Activated naive CD4-positive, alpha-beta T cell (primary cell): ENCODE results near the gene RAB2B.

Source experiments
- DNase-seq, 4 experiments: peaks; one replicate each; lab custom pipeline; 2025; lab: John Stamatoyannopoulos, UW

RAB2B gene

GRCh38 chr14:21476925-21477681, at the start of gene RAB2B, which contains the start of gene TOX4:
Gene RAB2B, minus strand, starts transcription at chr14:21476959. Its CDS starts 87 bp downstream, at chr14:21476872.
Gene TOX4, plus strand, starts transcription at chr14:21477195. Its CDS starts 84 bp downstream, at chr14:21477279.
- DNase-seq, result peak; percentile 80 to 88 (median 86)

- peak in 3 of 4 experiments; percentile 11 to 52 (median 27) for DNase-seq
Measured at GRCh38 chr14:21525962-21526671, 49.4 kb upstream of the RAB2B start, which contains the start of gene SALL2. Gene SALL2, minus strand, starts transcription at chr14:21526346. Its CDS starts 219 bp downstream, at chr14:21526127.

GRCh38 chr14:21525571-21525961, 48.8 kb upstream of the RAB2B start:
- DNase-seq, result no peak

GRCh38 chr14:21524575-21525490, 48.1 kb upstream of the RAB2B start:
- no peak for DNase-seq

GRCh38 chr14:21523203-21523602, 46.4 kb upstream of the RAB2B start:
- no peak for DNase-seq

GRCh38 chr14:21521501-21521900, 44.7 kb upstream of the RAB2B start:
- DNase-seq, result no peak

GRCh38 chr14:21520767-21521166, 44.0 kb upstream of the RAB2B start:
- no peak for DNase-seq

GRCh38 chr14:21518725-21519124, 42.0 kb upstream of the RAB2B start:
- no peak for DNase-seq

GRCh38 chr14:21514341-21514740, 37.6 kb upstream of the RAB2B start:
- no peak for DNase-seq

- peak; percentile 66 to 88 (median 76) for DNase-seq
Measured at GRCh38 chr14:21510735-21511657, 34.2 kb upstream of the RAB2B start, which contains the start of gene METTL3. Gene METTL3, minus strand, starts transcription at chr14:21511340. Its CDS starts 117 bp downstream, at chr14:21511223.

GRCh38 chr14:21509432-21510143, 32.8 kb upstream of the RAB2B start:
- DNase-seq, result no peak

- DNase-seq, result no peak
Measured at GRCh38 chr14:21506557-21506956, 29.8 kb upstream of the RAB2B start.

- no peak for DNase-seq
Measured at GRCh38 chr14:21505012-21505553, 28.3 kb upstream of the RAB2B start.

- no peak for DNase-seq
Measured at GRCh38 chr14:21503376-21503775, 26.6 kb upstream of the RAB2B start.

- no peak for DNase-seq
Measured at GRCh38 chr14:21501568-21501967, 24.8 kb upstream of the RAB2B start.

GRCh38 chr14:21498540-21499526, 22.1 kb upstream of the RAB2B start:
- DNase-seq, result no peak

GRCh38 chr14:21496453-21496852, 19.7 kb upstream of the RAB2B start:
- DNase-seq, result no peak

GRCh38 chr14:21494902-21495762, 18.4 kb upstream of the RAB2B start:
- DNase-seq, result no peak
